Psoas muscle (tissue), 8 donors: ENCODE data around the gene FMR1. TPM values are rescaled to one million over a fixed set of nuclear protein-coding genes. Genes with fewer than 3 reads are reported as not detected.

Experiments
- ATAC-seq, 4 donors: fragments of 200-7000 bp; cut with Tn5 transposase; one replicate each; pipeline ENCODE4 v1.9.1; 2020; ENCODE audit warnings: moderate library complexity in 3 of 4, mild to moderate bottlenecking in 2 of 4
- DNase-seq, 2 donors: peaks; one replicate each; pipeline ENCODE4 v3.0.0-alpha.2; 2020
- H3K27ac ChIP-seq: fragments of 200-600 bp; one replicate; pipeline ENCODE4 v1.8.0; 2022
- H3K27me3 ChIP-seq, 3 donors: fragments of 200-600 bp in 1 of 3; one replicate each; pipeline versions ENCODE4 v1.6.1 to v1.8.0; 2013 to 2022; ENCODE audit warnings: low read length in 2 of 3, mild to moderate bottlenecking in 2 of 3, moderate library complexity in 1 of 3; ENCODE audit not compliant: insufficient read depth in 3 of 3
- H3K36me3 ChIP-seq, 2 donors: fragments of 200-600 bp in 1 of 2; one replicate each; pipeline versions ENCODE4 v1.6.1 to v1.8.0; 2013 to 2022; ENCODE audit warnings: low read depth in 1 of 2, mild to moderate bottlenecking in 1 of 2, moderate library complexity in 1 of 2; ENCODE audit not compliant: insufficient read depth in 1 of 2
- H3K4me1 ChIP-seq: fragments of 200-600 bp; one replicate; pipeline ENCODE4 v1.8.0; 2022
- H3K4me3 ChIP-seq: fragments of 200-600 bp; one replicate; pipeline ENCODE4 v1.8.0; 2022; ENCODE audit warnings: mild to moderate bottlenecking
- H3K9me3 ChIP-seq: fragments of 200-600 bp; one replicate; pipeline ENCODE4 v1.8.0; 2022
- CTCF ChIP-seq: fragments of 200-600 bp; IDR thresholded peaks from one replicate; pipeline ENCODE4 v1.8.0; 2022; ENCODE audit warnings: antibody characterized with exemption
- WGBS, 3 donors: extraction: QIAGEN DNeasy Blood & Tissue Kit; methylation state at CpG; one replicate each; pipeline versions ENCODE4 v1.1.6 to v1.1.7; 2013; 5-methylcytosine and 5-hydroxymethylcytosine counted together
- intact Hi-C, 2 donors: fragments of 100-400 bp; cut with DNase I; formaldehyde crosslinking; loops; one replicate each; pipeline versions ENCODE4 v1.11.0 to v1.14.2; 2022
- polyA plus RNA-seq, 3 donors: library from polyadenylated mRNA; stranded (reverse); fragments of 200-250 nt; gene quantifications; one replicate each; pipeline ENCODE4 v1.2.3, GENCODE V29; 2013
- total RNA-seq, 4 donors: library from RNA; stranded (reverse); fragmentation: NEBNext Ultra II Directional in 2 of 4; extraction: Animal tissue kit (Norgen Biotek cat#: 25700) in 2 of 4; gene quantifications; one replicate each; pipeline versions ENCODE4 v1.2.1 to v1.2.4, GENCODE V29; 2021 to 2023
- donor health status: healthy with polysubstance abuse.
- donor health status: DM: no; HTN: no; CAD: no; lungs with moderate emphysema.
- donor health status: Bipolar disorder and iron deficiency.
- donor health status: healthy.
- donor health status: DM: yes; HTN: yes; CAD: no.
- donor health status: DM: no; HTN: no; CAD: no.
- donor health status: DM: no; HTN: no; CAD: no.
- donor health status: DM: yes; HTN: yes; CAD: no.

FMR1 gene
- total and polyA plus RNA-seq, 7 donors = 6.0 to 11.8 (median 10.5) TPM

GRCh38 chrX:147917700-147918695 is 6.3 kb downstream of the FMR1 start:
- no peak for ATAC-seq
- WGBS, 3 donors = 57 to 65% (median 65%) methylated on average over 10 of the region's 10 CpGs

GRCh38 chrX:147920161-147920666 is 8.5 kb downstream of the FMR1 start:
- H3K4me3 ChIP-seq = no peak overlapping the region
- intact Hi-C loops = no loop called here
- ATAC-seq (no peak), DNase-seq (no peak)
- 53 to 72% (median 58%) methylated on average over 3 of the region's 3 CpGs for WGBS, 3 donors
- no peaks in the 10 kb centered on the region for H3K36me3 ChIP-seq
- no peak for TF ChIP-seq CTCF
- H3K4me1 ChIP-seq = peaks cover 2% of the 10 kb centered on the region
- no peaks in the 10 kb centered on the region for H3K9me3 ChIP-seq
- H3K27ac ChIP-seq = no peak overlapping the region
- no peaks in the 10 kb centered on the region for H3K27me3 ChIP-seq

More at GRCh38 chrX:147917700-147918695, 6.3 kb downstream of the FMR1 start:
- Histone ChIP-seq H3K27ac (no peak overlapping the region), H3K36me3 (no peaks in the 10 kb centered on the region), H3K27me3 (no peaks in the 10 kb centered on the region), H3K4me1 (peaks cover 2% of the 10 kb centered on the region), H3K9me3 (no peaks in the 10 kb centered on the region), H3K4me3 (no peak overlapping the region)
- TF ChIP-seq CTCF = no peak
- DNase-seq = no peak
- intact Hi-C loops = no loop called here

GRCh38 chrX:147923605-147924004 is 11.9 kb downstream of the FMR1 start:
- WGBS, 3 donors = 32 to 79% (median 44%) methylated on average over 1 of the region's 1 CpG
- intact Hi-C loops = no loop called here
- H3K4me1 ChIP-seq = no peaks in the 10 kb centered on the region

GRCh38 chrX:147927256-147927655 is 15.5 kb downstream of the FMR1 start:
- peaks cover 2 to 21% of the 10 kb centered on the region in 2 donors for H3K36me3 ChIP-seq

More at GRCh38 chrX:147923605-147924004, 11.9 kb downstream of the FMR1 start:
- H3K9me3 ChIP-seq = no peaks in the 10 kb centered on the region
- DNase-seq (no peak), ATAC-seq (no peak)
- H3K27ac ChIP-seq = no peak overlapping the region
- no peak overlapping the region for H3K4me3 ChIP-seq
- peaks cover 0 to 2% of the 10 kb centered on the region in 2 donors for H3K36me3 ChIP-seq
- no peaks in the 10 kb centered on the region for H3K27me3 ChIP-seq
- TF ChIP-seq CTCF = no peak

More at GRCh38 chrX:147927256-147927655, 15.5 kb downstream of the FMR1 start:
- no peak overlapping the region for H3K27ac ChIP-seq
- no peak for TF ChIP-seq CTCF
- no peaks in the 10 kb centered on the region for H3K27me3 ChIP-seq
- H3K9me3 ChIP-seq = no peaks in the 10 kb centered on the region
- no peak for ATAC-seq
- H3K4me3 ChIP-seq = no peak overlapping the region
- intact Hi-C loops = no loop called here
- no peaks in the 10 kb centered on the region for H3K4me1 ChIP-seq
- no peak for DNase-seq
- whole genome bisulfite sequencing, 3 donors = 88 to 97% (median 96%) methylated on average over 4 of the region's 4 CpGs
